Measurements from ENCODE around the gene SLC35F1.

SLC35F1 gene

GRCh38 chr6:118101831-118102345 lies 194.8 kb downstream of the SLC35F1 start:
- no peak overlapping the region for H3K9ac ChIP-seq (ENCODE audit: low read length)
- H3K79me2 ChIP-seq (ENCODE audit: insufficient read depth, low read length), result no peaks in the 10 kb centered on the region
- no peaks in the 10 kb centered on the region for H3F3A ChIP-seq (ENCODE audit: insufficient read depth, low read length)
- no peak overlapping the region for H2AFZ ChIP-seq (ENCODE audit: low read length)
- H3K9me3 ChIP-seq (ENCODE audit: low read length), result no peaks in the 10 kb centered on the region
- TF ChIP-seq, protein P1, sequence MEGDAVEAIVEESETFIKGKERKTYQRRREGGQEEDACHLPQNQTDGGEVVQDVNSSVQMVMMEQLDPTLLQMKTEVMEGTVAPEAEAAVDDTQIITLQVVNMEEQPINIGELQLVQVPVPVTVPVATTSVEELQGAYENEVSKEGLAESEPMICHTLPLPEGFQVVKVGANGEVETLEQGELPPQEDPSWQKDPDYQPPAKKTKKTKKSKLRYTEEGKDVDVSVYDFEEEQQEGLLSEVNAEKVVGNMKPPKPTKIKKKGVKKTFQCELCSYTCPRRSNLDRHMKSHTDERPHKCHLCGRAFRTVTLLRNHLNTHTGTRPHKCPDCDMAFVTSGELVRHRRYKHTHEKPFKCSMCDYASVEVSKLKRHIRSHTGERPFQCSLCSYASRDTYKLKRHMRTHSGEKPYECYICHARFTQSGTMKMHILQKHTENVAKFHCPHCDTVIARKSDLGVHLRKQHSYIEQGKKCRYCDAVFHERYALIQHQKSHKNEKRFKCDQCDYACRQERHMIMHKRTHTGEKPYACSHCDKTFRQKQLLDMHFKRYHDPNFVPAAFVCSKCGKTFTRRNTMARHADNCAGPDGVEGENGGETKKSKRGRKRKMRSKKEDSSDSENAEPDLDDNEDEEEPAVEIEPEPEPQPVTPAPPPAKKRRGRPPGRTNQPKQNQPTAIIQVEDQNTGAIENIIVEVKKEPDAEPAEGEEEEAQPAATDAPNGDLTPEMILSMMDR (IDR thresholded peaks at IDR 0.05; ENCODE audit: low read length), result no peak
- no peak for TF ChIP-seq EZH2 (IDR thresholded peaks at IDR 0.05; ENCODE audit: borderline replicate concordance, low read length)
- H3K36me3 ChIP-seq (ENCODE audit: insufficient read depth, low read length), result no peaks in the 10 kb centered on the region
- no peaks in the 10 kb centered on the region for H4K20me1 ChIP-seq (ENCODE audit: insufficient read depth, low read length)
- H3K4me2 ChIP-seq (ENCODE audit: low read length), result no peak overlapping the region
- no peaks in the 10 kb centered on the region for H3K27me3 ChIP-seq (ENCODE audit: insufficient read depth, low read length)
- no peaks in the 10 kb centered on the region for H3K9me2 ChIP-seq (ENCODE audit: low read depth, low read length)
- no peaks in the 10 kb centered on the region for H3K4me1 ChIP-seq (ENCODE audit: insufficient read depth, low read length, severe bottlenecking)
- no peak overlapping the region for H3K4me3 ChIP-seq (ENCODE audit: low read depth, low read length, poor library complexity, severe bottlenecking)
- H3K27ac ChIP-seq (ENCODE audit: low read depth, low read length, poor library complexity, severe bottlenecking), result no peak overlapping the region

DNA sequence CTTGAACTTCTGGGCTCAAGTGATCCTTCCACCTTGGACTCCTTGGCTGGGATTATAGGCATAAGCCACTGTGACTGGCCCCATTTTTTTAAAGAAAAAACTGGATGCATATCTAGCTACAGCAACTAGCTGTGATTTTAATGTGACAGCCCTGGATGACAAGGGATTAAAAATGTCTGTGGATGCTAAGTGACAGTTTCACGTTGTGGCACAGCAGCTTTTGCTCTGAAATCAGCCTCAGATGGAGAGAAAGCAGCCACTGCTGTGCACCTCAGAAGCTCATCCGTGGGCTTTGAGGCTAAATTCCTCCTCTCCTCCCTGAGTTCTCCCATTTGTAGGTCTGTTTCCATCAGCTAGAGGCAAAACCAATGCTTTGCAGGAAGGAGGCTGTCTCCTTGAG lies 195.3 kb downstream of the SLC35F1 start:
- Histone ChIP-seq H3K36me3 (ENCODE audit: insufficient read depth, low read length) (no peaks in the 10 kb centered on the region), H3K79me2 (ENCODE audit: insufficient read depth, low read length) (no peaks in the 10 kb centered on the region), H3K27ac (ENCODE audit: low read depth, low read length, poor library complexity, severe bottlenecking) (no peak overlapping the region), H3K9ac (ENCODE audit: low read length) (no peak overlapping the region), H2AFZ (ENCODE audit: low read length) (no peak overlapping the region), H3K4me2 (ENCODE audit: low read length) (no peak overlapping the region), H3K4me1 (ENCODE audit: insufficient read depth, low read length, severe bottlenecking) (no peaks in the 10 kb centered on the region), H3K9me2 (ENCODE audit: low read depth, low read length) (no peaks in the 10 kb centered on the region), H3K9me3 (ENCODE audit: low read length) (no peaks in the 10 kb centered on the region), H3K4me3 (ENCODE audit: low read depth, low read length, poor library complexity, severe bottlenecking) (no peak overlapping the region), H3F3A (ENCODE audit: insufficient read depth, low read length) (no peaks in the 10 kb centered on the region), H4K20me1 (ENCODE audit: insufficient read depth, low read length) (no peaks in the 10 kb centered on the region), H3K27me3 (ENCODE audit: insufficient read depth, low read length) (no peaks in the 10 kb centered on the region)
- TF ChIP-seq, protein P1 (IDR thresholded peaks at IDR 0.05; ENCODE audit: low read length), result no peak
- no peak for TF ChIP-seq EZH2 (IDR thresholded peaks at IDR 0.05; ENCODE audit: borderline replicate concordance, low read length)

DNA sequence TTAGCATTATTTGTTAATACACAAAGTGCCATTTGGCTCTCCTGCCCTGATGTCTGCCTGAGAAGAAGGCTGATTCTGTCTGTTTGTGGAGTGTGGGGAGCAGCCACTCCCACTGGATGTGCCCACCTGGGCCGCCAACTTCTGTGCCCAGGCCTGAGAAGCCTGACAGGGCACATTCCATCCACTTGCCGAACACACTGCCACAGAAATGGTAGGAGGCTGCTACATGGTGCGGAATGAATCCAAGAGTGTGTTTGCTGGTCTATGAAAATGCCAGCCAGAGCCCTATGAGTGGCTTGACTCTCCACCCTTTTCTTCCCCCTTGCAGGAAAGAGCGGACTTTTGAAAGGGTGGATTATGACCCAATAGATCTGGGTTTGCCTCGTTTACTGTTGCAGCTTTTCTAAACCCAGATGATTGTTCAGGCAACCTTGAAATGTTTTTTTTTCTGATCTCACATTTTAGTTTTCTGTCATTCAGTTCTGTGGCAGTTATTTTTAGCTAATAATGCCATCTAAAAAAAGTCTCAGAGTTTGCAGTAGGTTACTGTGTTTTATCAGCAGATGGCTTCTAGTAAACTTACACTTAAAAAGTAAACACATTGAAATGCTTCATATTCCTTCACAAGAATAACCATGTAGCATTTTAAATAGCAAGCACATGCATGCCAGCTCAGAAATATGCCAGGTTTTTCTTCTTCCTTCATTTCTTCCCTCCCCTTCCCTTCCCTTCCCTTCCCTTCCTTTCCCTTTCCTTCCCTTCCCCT lies 196.5 kb downstream of the SLC35F1 start:
- Histone ChIP-seq H3K36me3 (ENCODE audit: insufficient read depth, low read length) (no peaks in the 10 kb centered on the region), H3K4me2 (ENCODE audit: low read length) (no peak overlapping the region), H3K9ac (ENCODE audit: low read length) (no peak overlapping the region)

More for the DNA sequence above, 196.5 kb downstream of the SLC35F1 start:
- Histone ChIP-seq H3K4me3 (ENCODE audit: low read depth, low read length, poor library complexity, severe bottlenecking) (no peak overlapping the region), H3K79me2 (ENCODE audit: insufficient read depth, low read length) (no peaks in the 10 kb centered on the region), H2AFZ (ENCODE audit: low read length) (no peak overlapping the region), H3F3A (ENCODE audit: insufficient read depth, low read length) (no peaks in the 10 kb centered on the region), H3K4me1 (ENCODE audit: insufficient read depth, low read length, severe bottlenecking) (no peaks in the 10 kb centered on the region), H3K27me3 (ENCODE audit: insufficient read depth, low read length) (no peaks in the 10 kb centered on the region), H3K27ac (ENCODE audit: low read depth, low read length, poor library complexity, severe bottlenecking) (no peak overlapping the region), H3K9me2 (ENCODE audit: low read depth, low read length) (no peaks in the 10 kb centered on the region), H4K20me1 (ENCODE audit: insufficient read depth, low read length) (no peaks in the 10 kb centered on the region), H3K9me3 (ENCODE audit: low read length) (no peaks in the 10 kb centered on the region)
- no peak for TF ChIP-seq EZH2 (IDR thresholded peaks at IDR 0.05; ENCODE audit: borderline replicate concordance, low read length)
- TF ChIP-seq, protein P1 (IDR thresholded peaks at IDR 0.05; ENCODE audit: low read length), result no peak
